Measurements from ENCODE around the gene TLR4. TPM values are rescaled to one million over a fixed set of nuclear protein-coding genes. Genes with fewer than 3 reads are reported as not detected.

The TLR4 gene
- total RNA-seq, 4 donors from 2014 or later = 18.6 to 29.5 (median 26.8) TPM

- intact Hi-C loops (cut with DNase I; ENCODE audit: low total_unique reads) = no loop called here
- DNase-seq = no peak
These were observed 7.2 kb upstream of the TLR4 start for GRCh38 chr9:117697046-117697445.

DNA sequence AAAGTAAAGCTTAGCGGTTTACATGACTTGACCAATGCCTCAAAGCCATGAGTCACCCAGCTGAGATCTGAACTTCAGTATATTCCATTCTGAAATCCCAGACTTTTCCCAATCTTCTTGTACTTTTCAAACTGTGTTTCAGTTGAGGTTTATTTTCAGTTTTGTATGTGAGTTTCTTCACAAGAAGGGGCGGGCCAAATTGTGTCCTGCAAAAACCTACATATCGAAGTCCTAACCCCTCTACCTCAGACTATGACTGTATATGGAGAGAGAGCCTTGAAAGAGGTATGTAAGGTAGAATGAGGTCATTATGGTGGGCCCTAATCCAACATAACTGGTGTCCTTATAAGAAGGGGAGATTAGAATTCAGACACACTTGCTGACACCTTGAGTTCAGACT, 666 bp upstream of the TLR4 start:
- no peaks in the 10 kb centered on the region for H3K9me3 ChIP-seq
- no peaks in the 10 kb centered on the region for H3K36me3 ChIP-seq
- peak overlapping the region; percentile 68 to 90 for H3K27ac ChIP-seq
- H3K27me3 ChIP-seq = no peaks in the 10 kb centered on the region
- peak overlapping the region in 1 of 2 donors; percentile 30 for H3K4me3 ChIP-seq
- H3K4me1 ChIP-seq = no peaks in the 10 kb centered on the region
- intact Hi-C loops (cut with DNase I; ENCODE audit: low total_unique reads) = no loop called here
- no peak for TF ChIP-seq POLR2A (IDR thresholded peaks at IDR 0.05)
- DNase-seq = no peak

More at GRCh38 chr9:117697046-117697445, 7.2 kb upstream of the TLR4 start:
- no peaks in the 10 kb centered on the region for H3K9me3 ChIP-seq
- H3K27me3 ChIP-seq = no peaks in the 10 kb centered on the region
- no peak for TF ChIP-seq POLR2A (IDR thresholded peaks at IDR 0.05)
- TF ChIP-seq, protein P1, sequence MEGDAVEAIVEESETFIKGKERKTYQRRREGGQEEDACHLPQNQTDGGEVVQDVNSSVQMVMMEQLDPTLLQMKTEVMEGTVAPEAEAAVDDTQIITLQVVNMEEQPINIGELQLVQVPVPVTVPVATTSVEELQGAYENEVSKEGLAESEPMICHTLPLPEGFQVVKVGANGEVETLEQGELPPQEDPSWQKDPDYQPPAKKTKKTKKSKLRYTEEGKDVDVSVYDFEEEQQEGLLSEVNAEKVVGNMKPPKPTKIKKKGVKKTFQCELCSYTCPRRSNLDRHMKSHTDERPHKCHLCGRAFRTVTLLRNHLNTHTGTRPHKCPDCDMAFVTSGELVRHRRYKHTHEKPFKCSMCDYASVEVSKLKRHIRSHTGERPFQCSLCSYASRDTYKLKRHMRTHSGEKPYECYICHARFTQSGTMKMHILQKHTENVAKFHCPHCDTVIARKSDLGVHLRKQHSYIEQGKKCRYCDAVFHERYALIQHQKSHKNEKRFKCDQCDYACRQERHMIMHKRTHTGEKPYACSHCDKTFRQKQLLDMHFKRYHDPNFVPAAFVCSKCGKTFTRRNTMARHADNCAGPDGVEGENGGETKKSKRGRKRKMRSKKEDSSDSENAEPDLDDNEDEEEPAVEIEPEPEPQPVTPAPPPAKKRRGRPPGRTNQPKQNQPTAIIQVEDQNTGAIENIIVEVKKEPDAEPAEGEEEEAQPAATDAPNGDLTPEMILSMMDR (IDR thresholded peaks at IDR 0.05) = no peak
- H3K27ac ChIP-seq = no peak overlapping the region
- H3K4me3 ChIP-seq = no peak overlapping the region
- no peaks in the 10 kb centered on the region for H3K36me3 ChIP-seq
- no peaks in the 10 kb centered on the region for H3K4me1 ChIP-seq

GRCh38 chr9:117704597-117704996, 394 bp downstream of the TLR4 start:
- intact Hi-C loops (cut with DNase I; ENCODE audit: low total_unique reads) = no loop called here
- no peak for DNase-seq
- no peaks in the 10 kb centered on the region for H3K9me3 ChIP-seq
- no peaks in the 10 kb centered on the region for H3K36me3 ChIP-seq
- no peaks in the 10 kb centered on the region for H3K27me3 ChIP-seq
- peak overlapping the region; percentile 30 to 34 for H3K4me3 ChIP-seq
- no peaks in the 10 kb centered on the region for H3K4me1 ChIP-seq
- H3K27ac ChIP-seq = peak overlapping the region; percentile 68 to 90
- no peak for TF ChIP-seq POLR2A (IDR thresholded peaks at IDR 0.05)
- TF ChIP-seq, protein P1 (IDR thresholded peaks at IDR 0.05) = no peak

- no peak for TF ChIP-seq POLR2A (IDR thresholded peaks at IDR 0.05)
- TF ChIP-seq, protein P1 (IDR thresholded peaks at IDR 0.05) = no peak
- DNase-seq = no peak
- H3K27ac ChIP-seq = peak overlapping the region in 1 of 2 donors; percentile 90
- H3K27me3 ChIP-seq = no peaks in the 10 kb centered on the region
- H3K9me3 ChIP-seq = no peaks in the 10 kb centered on the region
- H3K4me3 ChIP-seq = peak overlapping the region; percentile 30 to 34
- no peaks in the 10 kb centered on the region for H3K36me3 ChIP-seq
- H3K4me1 ChIP-seq = no peaks in the 10 kb centered on the region
- intact Hi-C loops (cut with DNase I; ENCODE audit: low total_unique reads) = no loop called here
These were observed 1.2 kb downstream of the TLR4 start for GRCh38 chr9:117705386-117705785.

GRCh38 chr9:117706421-117707116, 2.4 kb downstream of the TLR4 start:
- H3K9me3 ChIP-seq = no peaks in the 10 kb centered on the region
- intact Hi-C loops (cut with DNase I; ENCODE audit: low total_unique reads) = no loop called here
- H3K27me3 ChIP-seq = no peaks in the 10 kb centered on the region
- H3K27ac ChIP-seq = peak overlapping the region; percentile 8 to 60
- no peak for DNase-seq
- H3K4me3 ChIP-seq = peak overlapping the region in 1 of 2 donors; percentile 30
- TF ChIP-seq POLR2A (IDR thresholded peaks at IDR 0.05) = no peak
- TF ChIP-seq, protein P1 (IDR thresholded peaks at IDR 0.05) = no peak
- no peaks in the 10 kb centered on the region for H3K36me3 ChIP-seq
- no peaks in the 10 kb centered on the region for H3K4me1 ChIP-seq

All from uterus (tissue), 4 donors.